Measurements from ENCODE around the gene SKP2. TPM values are rescaled to one million over a fixed set of nuclear protein-coding genes. Genes with fewer than 3 reads are reported as not detected.

The SKP2 gene
- total and polyA plus RNA-seq, 3 donors from 2014 or later, result 7.1 to 14.2 (median 10.6) TPM

DNA sequence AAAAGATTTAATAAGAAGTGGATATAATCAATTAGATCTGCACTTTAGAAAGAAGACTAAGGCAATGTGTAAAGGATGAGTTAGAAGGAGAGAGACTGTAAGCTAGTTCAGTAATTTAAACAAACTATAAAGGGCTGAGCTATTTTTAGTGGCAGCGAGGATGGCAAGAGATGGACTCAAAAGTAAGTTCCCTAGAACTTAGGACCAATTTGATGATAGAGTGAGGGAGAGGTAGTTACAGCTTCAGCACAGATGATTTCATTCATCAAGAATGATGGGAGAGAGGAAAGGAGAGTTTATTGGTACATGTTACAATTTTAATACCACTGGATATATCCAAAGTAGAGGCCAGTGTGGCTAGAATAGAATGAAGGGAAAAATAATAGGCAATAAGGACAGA lies 70.7 kb downstream of the SKP2 start:
- Histone ChIP-seq H3K27me3 (no peaks in the 10 kb centered on the region), H3K27ac (no peak overlapping the region), H3K4me1 (no peaks in the 10 kb centered on the region), H3K36me3 (ENCODE audit: low read depth, missing control alignments) (no peaks in the 10 kb centered on the region), H3K4me3 (no peak overlapping the region), H3K9me3 (no peaks in the 10 kb centered on the region)
- TF ChIP-seq POLR2A (IDR thresholded peaks at IDR 0.05), result no peak
- TF ChIP-seq, protein P1, sequence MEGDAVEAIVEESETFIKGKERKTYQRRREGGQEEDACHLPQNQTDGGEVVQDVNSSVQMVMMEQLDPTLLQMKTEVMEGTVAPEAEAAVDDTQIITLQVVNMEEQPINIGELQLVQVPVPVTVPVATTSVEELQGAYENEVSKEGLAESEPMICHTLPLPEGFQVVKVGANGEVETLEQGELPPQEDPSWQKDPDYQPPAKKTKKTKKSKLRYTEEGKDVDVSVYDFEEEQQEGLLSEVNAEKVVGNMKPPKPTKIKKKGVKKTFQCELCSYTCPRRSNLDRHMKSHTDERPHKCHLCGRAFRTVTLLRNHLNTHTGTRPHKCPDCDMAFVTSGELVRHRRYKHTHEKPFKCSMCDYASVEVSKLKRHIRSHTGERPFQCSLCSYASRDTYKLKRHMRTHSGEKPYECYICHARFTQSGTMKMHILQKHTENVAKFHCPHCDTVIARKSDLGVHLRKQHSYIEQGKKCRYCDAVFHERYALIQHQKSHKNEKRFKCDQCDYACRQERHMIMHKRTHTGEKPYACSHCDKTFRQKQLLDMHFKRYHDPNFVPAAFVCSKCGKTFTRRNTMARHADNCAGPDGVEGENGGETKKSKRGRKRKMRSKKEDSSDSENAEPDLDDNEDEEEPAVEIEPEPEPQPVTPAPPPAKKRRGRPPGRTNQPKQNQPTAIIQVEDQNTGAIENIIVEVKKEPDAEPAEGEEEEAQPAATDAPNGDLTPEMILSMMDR (IDR thresholded peaks at IDR 0.05), result no peak
- DNase-seq, result no peak
- WGBS, 2 donors, result 90 to 92% methylated on average over 1 of the region's 1 CpG
- intact Hi-C loops (cut with DNase I; ENCODE audit: low total_unique reads), result no loop called here

DNA sequence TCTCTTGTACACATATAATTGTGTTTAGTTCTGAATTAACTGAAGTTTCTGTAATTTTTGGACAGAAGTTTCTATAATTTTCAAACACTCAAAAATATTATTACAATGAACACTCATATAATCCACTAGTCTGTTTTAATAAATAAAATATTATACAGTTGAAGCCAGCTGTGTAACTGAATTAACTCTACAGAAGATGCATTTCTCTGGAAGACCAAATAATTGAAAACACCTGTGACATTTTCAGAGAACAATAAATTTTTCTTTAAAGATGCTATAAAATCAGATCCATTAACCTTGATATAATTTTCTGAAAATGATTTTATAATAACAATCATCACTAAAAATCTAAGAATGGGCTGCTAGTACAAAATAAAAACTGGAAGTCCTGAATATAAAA lies 75.1 kb downstream of the SKP2 start:
- no peak for DNase-seq
- Histone ChIP-seq H3K27ac (no peak overlapping the region), H3K36me3 (ENCODE audit: low read depth, missing control alignments) (no peaks in the 10 kb centered on the region), H3K27me3 (no peaks in the 10 kb centered on the region), H3K9me3 (no peaks in the 10 kb centered on the region), H3K4me1 (no peaks in the 10 kb centered on the region), H3K4me3 (no peak overlapping the region)
- intact Hi-C loops (cut with DNase I; ENCODE audit: low total_unique reads), result no loop called here
- no peak for TF ChIP-seq POLR2A (IDR thresholded peaks at IDR 0.05)
- TF ChIP-seq, protein P1 (IDR thresholded peaks at IDR 0.05), result no peak

DNA sequence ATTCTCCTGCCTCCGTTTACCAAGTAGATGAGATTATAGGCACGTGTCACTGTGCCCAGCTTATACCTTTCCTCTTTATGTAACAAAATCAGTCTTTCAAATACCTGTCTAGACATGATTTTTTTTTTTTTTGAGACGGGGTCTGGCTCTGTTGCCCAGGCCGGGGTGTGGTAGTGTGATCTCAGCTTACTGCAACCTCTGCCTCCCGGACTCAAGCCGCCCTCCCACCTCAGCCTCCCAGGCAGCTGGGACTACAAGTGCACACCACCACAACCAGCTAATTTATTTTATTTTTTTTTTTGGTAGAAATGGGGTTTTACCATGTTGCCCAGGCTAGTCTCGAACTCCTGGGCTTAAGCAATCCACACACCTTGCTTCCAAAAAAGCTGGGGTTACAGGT lies 76.6 kb downstream of the SKP2 start:
- no peak overlapping the region for H3K4me3 ChIP-seq
- no peaks in the 10 kb centered on the region for H3K27me3 ChIP-seq
- no peaks in the 10 kb centered on the region for H3K36me3 ChIP-seq (ENCODE audit: low read depth, missing control alignments)
- H3K27ac ChIP-seq, result no peak overlapping the region
- WGBS, 2 donors, result 96 to 98% methylated on average over 7 of the region's 7 CpGs
- no peaks in the 10 kb centered on the region for H3K4me1 ChIP-seq
- TF ChIP-seq, protein P1 (IDR thresholded peaks at IDR 0.05), result no peak
- no peak for TF ChIP-seq POLR2A (IDR thresholded peaks at IDR 0.05)
- intact Hi-C loops (cut with DNase I; ENCODE audit: low total_unique reads), result no loop called here
- H3K9me3 ChIP-seq, result no peaks in the 10 kb centered on the region
- no peak for DNase-seq

DNA sequence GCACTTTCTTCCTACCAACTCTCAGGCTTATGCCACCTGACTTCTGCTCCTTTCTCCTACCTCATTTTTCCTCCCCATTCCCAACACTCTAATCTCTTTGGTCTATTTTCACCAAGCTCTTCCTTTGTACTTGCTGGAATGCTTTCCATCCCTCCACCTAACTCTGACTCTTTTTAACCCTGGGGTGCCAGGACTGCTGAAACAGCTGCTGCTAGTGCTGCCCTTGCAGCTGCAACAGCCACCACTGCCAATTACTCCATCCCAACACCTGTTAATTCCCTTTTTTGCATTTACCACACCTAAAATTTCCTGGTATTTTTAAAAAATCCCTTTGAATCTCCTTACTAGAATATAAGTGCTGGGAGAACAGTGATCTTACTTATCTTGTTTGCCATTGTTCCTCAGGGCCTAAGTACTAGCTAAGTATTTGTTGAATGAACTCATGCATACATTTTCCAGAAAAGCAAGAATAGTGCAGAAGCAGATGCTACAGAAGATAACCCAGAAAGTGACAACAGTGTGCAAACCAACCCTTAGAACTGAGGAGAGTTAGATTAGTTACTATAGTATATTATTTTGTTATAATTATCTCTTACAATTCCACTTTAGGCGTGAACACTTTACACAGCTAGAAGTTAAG lies 78.4 kb downstream of the SKP2 start:
- Histone ChIP-seq H3K4me1 (no peaks in the 10 kb centered on the region), H3K4me3 (no peak overlapping the region), H3K27ac (no peak overlapping the region), H3K27me3 (no peaks in the 10 kb centered on the region), H3K9me3 (no peaks in the 10 kb centered on the region), H3K36me3 (ENCODE audit: low read depth, missing control alignments) (no peaks in the 10 kb centered on the region)
- TF ChIP-seq, protein P1 (IDR thresholded peaks at IDR 0.05), result no peak
- no peak for TF ChIP-seq POLR2A (IDR thresholded peaks at IDR 0.05)
- no peak for DNase-seq
- WGBS, 2 donors, result 85 to 90% methylated on average over 1 of the region's 1 CpG
- intact Hi-C loops (cut with DNase I; ENCODE audit: low total_unique reads), result no loop called here

DNA sequence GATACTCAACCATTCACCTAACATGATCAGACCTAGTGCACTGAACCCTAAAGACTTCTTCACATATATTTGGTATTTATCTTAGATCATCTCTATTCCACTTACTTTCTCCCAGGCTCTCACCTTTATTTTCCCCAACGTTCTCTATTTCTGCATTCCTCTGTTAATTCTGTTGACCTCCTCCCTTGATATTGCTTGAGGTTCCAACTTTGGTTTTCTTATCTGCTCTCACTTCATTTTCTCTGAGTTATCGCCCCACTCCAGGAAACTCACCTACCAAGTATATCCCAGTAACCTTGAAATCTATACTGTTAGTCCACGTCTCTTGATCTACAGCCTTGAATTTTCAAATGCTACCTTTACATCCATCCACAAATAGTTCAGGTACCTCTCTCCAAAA lies 80.6 kb downstream of the SKP2 start:
- Histone ChIP-seq H3K36me3 (ENCODE audit: low read depth, missing control alignments) (no peaks in the 10 kb centered on the region), H3K4me1 (peaks cover 5% of the 10 kb centered on the region), H3K27me3 (no peaks in the 10 kb centered on the region), H3K4me3 (no peak overlapping the region), H3K27ac (no peak overlapping the region), H3K9me3 (no peaks in the 10 kb centered on the region)
- DNase-seq, result no peak
- WGBS, 2 donors, result 80 to 83% methylated on average over 3 of the region's 3 CpGs
- intact Hi-C loops (cut with DNase I; ENCODE audit: low total_unique reads), result no loop called here
- no peak for TF ChIP-seq POLR2A (IDR thresholded peaks at IDR 0.05)
- TF ChIP-seq, protein P1 (IDR thresholded peaks at IDR 0.05), result no peak

Measured in testis (tissue), 3 donors.